HUES6 (cell line): ENCODE results near the gene CHST9.
"Not testable (repeated sequence)": the region's sequence is repeated elsewhere in the genome, so short reads cannot be mapped to it uniquely, and the experiment has no call there.

Experiments used
- H3K27ac ChIP-seq: 2 replicates; pipeline ENCODE4 v1.7.0; 2013; ENCODE audit warnings: low read depth, mild to moderate bottlenecking, low read length, inconsistent platforms
- H3K27me3 ChIP-seq: 2 replicates; pipeline ENCODE4 v1.6.1; 2013; ENCODE audit warnings: low read length; ENCODE audit not compliant: control insufficient read depth, insufficient read depth
- H3K36me3 ChIP-seq: 2 replicates; pipeline ENCODE4 v1.6.1; 2013; ENCODE audit warnings: low read length; ENCODE audit not compliant: control insufficient read depth, insufficient read depth
- H3K4me1 ChIP-seq: 2 replicates; pipeline ENCODE4 v1.6.1; 2013; ENCODE audit warnings: low read length; ENCODE audit not compliant: control insufficient read depth, insufficient read depth
- H3K4me3 ChIP-seq: 2 replicates; pipeline ENCODE4 v1.5.1; 2013; ENCODE audit warnings: low read depth, low read length
- H3K9ac ChIP-seq: one replicate; pipeline ENCODE4 v1.6.1; 2013; ENCODE audit warnings: mild to moderate bottlenecking, low read length
- H3K9me3 ChIP-seq: 2 replicates; pipeline ENCODE4 v1.6.1; 2013; ENCODE audit warnings: low read depth, low read length; ENCODE audit not compliant: control insufficient read depth, insufficient read depth

CHST9 gene

DNA sequence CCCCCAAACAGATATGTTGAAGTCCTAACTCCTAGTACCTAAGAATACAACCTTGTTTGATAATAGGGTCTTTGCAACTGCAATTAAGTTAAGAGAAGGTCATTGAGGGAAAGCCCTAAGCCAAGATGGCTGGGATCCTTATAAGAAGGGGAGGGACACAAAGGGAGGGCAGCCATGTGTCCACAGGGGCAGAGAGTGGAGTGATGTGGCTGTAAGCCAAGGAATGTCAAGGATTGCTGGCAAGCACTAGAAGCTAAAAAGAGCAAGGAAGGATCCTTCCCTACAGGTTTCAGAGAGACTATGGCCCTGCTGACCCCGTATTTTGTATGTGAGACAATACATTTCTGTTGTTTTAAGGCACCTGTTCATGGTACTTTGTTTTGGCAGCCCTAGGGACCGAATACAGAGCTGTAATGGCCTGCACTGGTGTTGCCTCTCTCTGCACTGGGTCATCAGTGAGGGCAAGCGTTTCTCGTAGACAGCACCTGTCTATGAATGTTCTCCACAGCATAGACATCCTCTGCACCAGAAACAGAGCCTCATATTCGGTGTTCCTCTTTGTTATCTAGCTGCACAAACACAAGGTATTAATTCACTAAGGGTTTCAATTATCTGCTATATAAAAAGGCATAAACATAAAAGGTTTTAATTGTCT, 244.2 kb downstream of the CHST9 start:
- Histone ChIP-seq H3K4me1 (no peaks in the 10 kb centered on the region), H3K9ac (no peak overlapping the region), H3K9me3 (no peaks in the 10 kb centered on the region), H3K36me3 (no peaks in the 10 kb centered on the region), H3K4me3 (no peak overlapping the region), H3K27me3 (no peaks in the 10 kb centered on the region), H3K27ac (no peak overlapping the region)

DNA sequence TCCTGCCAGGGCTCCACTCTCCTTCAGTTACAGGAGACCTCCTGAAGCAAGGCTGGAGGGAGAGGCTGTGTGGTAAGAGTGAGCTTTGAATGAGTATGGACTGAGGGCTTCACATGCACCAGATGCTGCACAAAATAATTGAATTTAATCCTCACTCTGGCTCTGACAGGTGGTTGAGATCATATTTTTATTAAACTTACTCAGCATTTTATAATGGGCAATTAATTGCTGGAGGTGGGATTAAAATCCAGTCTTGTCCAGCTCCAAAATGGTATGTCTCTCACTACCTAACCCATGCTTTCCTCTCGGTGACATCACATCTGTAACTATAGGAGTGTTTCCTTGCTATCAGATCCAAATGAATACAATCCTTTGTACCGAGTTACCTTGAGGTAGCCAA, 253.4 kb downstream of the CHST9 start:
- Histone ChIP-seq H3K27me3 (no peaks in the 10 kb centered on the region), H3K27ac (no peak overlapping the region), H3K4me1 (peaks cover 23% of the 10 kb centered on the region), H3K4me3 (no peak overlapping the region), H3K36me3 (no peaks in the 10 kb centered on the region), H3K9ac (no peak overlapping the region), H3K9me3 (no peaks in the 10 kb centered on the region)

DNA sequence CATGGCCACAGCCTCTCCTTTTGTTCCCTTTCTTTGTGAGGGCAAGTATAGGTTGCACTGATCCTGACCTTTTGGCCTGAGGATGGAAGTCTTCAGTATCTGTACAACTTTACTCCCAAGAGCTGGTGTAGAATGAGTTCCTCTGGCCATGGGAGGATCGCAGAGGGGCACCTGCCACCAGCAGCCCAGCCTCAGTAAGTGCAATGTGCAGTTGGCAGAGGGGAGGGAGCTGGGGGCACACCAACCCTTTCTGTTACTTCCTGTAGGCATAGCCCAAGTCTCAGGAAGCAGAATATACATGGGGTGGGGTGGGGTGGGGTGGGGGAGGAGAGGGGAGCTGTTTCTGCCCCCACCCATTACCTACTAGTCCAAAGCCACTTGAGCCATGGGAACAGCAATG, 254.5 kb downstream of the CHST9 start:
- no peaks in the 10 kb centered on the region for H3K9me3 ChIP-seq
- no peaks in the 10 kb centered on the region for H3K36me3 ChIP-seq
- H3K27me3 ChIP-seq = no peaks in the 10 kb centered on the region
- no peak overlapping the region for H3K9ac ChIP-seq
- H3K4me1 ChIP-seq = peaks cover 24% of the 10 kb centered on the region
- no peak overlapping the region for H3K27ac ChIP-seq
- H3K4me3 ChIP-seq = no peak overlapping the region

DNA sequence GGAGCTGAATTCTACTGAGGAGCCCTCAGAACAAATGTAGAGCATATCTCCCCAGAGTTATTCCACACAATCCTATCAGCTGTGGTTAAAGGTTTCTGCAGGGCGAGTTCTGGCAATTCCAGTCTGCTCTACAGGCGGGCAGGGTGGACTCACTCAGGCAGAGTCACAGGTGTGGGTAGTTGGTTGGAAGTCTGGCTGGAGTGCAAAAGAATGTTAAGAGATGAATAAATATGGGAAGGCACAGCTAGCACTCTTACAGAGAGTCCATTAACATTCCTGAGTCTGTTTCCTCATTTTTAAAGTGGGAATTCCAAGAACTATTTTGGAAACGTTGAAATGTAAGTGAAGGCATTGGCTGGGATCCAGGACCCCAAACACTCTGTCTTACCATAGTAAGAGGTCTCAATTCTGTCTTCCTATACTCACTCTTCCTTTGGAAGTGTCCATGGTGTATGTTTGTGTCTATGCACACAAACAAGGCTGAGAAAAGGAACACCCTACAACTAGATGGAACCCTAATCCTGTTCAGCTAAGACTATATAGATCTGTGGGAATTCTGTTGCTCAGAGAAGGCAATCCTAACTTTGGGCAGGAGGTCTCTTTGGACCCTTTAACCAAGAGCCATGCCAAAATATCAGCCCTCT, 256.3 kb downstream of the CHST9 start:
- no peak overlapping the region for H3K9ac ChIP-seq
- peaks cover 24% of the 10 kb centered on the region for H3K4me1 ChIP-seq
- H3K27me3 ChIP-seq = no peaks in the 10 kb centered on the region
- H3K4me3 ChIP-seq = no peak overlapping the region
- no peak overlapping the region for H3K27ac ChIP-seq
- no peaks in the 10 kb centered on the region for H3K36me3 ChIP-seq
- no peaks in the 10 kb centered on the region; the same call in 1 of the 2 replicates for H3K9me3 ChIP-seq

DNA sequence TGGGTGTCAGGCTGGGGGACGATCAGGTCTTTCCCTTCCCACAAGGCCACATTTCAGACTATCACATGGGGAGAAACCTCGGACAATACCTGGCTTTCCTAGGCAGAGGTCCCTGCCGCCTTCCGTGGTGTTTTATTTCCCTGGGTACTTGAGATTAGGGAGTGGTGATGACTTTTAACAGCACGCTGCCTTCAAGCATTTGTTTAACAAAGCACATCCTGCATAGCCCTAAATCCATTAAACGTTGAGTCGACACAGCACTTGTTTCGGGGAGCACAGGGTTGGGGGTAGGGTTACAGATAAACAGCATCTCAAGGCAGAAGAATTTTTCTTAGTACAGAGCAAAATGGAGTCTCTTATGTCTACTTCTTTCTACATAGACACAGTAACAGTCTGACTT, 257.3 kb downstream of the CHST9 start:
- not testable (repeated sequence) for H3K9me3 ChIP-seq, H3K36me3 ChIP-seq, H3K27ac ChIP-seq, H3K9ac ChIP-seq, H3K27me3 ChIP-seq
- peaks cover 24% of the 10 kb centered on the region for H3K4me1 ChIP-seq
- H3K4me3 ChIP-seq = peak overlapping the region; percentile 14; the same call in 1 of the 2 replicates

DNA sequence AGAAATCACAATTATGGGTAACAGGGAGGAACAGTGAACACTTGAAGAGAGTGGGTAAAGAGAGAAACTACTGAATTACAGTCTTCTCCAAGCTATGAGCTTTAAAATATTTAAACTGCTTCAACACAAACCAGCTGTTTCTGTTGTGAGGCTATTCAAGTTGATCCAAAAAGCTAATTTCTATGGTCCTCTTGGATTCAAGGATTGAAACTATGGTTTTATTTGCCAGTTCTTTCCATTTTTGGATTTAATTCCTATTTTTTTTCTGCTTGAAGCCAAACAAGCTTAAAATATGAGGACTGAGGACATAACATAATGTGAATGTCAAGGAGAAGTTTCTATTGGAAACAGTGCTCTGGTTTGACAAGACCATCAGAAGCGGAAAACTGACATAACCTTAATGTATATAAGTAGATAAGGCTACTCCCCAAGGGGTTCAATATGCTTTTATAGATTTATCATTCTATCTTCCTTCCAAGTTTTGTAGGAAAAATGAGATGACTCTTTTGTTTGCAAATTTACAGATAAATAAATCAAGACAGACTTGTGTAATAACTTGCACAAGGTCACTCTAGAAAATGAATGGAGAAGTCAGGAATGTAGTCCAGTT, 258.9 kb downstream of the CHST9 start:
- no peak overlapping the region for H3K27ac ChIP-seq
- H3K9ac ChIP-seq = no peak overlapping the region
- no peak overlapping the region for H3K4me3 ChIP-seq
- no peaks in the 10 kb centered on the region for H3K27me3 ChIP-seq
- peaks cover 4% of the 10 kb centered on the region; the same call in 1 of the 2 replicates for H3K9me3 ChIP-seq
- H3K36me3 ChIP-seq = no peaks in the 10 kb centered on the region
- peaks cover 24% of the 10 kb centered on the region for H3K4me1 ChIP-seq

DNA sequence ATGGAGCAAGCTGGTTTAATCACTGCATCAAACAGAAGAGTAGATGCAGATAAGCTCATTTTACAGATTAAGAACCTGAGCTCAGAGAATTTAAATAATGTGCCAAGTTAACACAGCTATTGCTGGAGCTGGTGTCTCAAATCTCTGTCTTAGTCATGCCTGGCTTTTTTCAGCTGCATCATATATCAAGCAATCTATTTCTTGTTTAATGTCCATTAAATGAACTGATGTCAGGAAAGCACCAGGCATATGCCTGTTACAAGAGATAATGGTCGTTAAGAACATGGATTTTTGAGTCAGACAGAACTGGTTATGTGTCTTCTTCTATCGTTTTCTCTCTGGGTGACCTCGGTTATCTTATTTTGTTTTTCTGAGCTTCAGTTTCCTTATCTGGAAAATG, 259.8 kb downstream of the CHST9 start:
- H3K27ac ChIP-seq = no peak overlapping the region
- no peak overlapping the region for H3K4me3 ChIP-seq
- peaks cover 4% of the 10 kb centered on the region; the same call in 1 of the 2 replicates for H3K9me3 ChIP-seq
- no peaks in the 10 kb centered on the region for H3K36me3 ChIP-seq
- H3K4me1 ChIP-seq = peaks cover 24% of the 10 kb centered on the region
- H3K9ac ChIP-seq = no peak overlapping the region
- H3K27me3 ChIP-seq = no peaks in the 10 kb centered on the region

DNA sequence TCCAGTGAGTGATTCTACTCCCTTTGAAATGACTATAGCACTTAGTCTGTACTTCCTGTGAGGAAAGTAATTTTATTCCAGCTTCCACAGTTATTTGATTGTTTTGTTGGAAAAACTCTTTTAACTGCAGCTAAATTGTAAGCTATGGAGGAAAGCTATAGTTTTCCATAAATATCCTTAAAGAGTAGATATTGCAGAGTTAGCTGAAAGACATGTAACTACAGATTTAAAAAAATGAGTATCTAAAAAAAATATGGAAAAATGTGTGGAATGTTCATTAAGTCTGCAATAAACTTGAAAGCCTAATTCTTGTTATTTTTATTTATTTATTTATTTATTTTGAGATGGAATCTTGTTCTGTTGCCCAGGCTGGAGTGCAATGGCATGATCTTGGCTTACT, 262.8 kb downstream of the CHST9 start:
- Histone ChIP-seq H3K9ac (no peak overlapping the region), H3K27me3 (no peaks in the 10 kb centered on the region), H3K36me3 (no peaks in the 10 kb centered on the region), H3K4me3 (no peak overlapping the region), H3K4me1 (peaks cover 11% of the 10 kb centered on the region), H3K27ac (no peak overlapping the region), H3K9me3 (peaks cover 4% of the 10 kb centered on the region; the same call in 1 of the 2 replicates)

DNA sequence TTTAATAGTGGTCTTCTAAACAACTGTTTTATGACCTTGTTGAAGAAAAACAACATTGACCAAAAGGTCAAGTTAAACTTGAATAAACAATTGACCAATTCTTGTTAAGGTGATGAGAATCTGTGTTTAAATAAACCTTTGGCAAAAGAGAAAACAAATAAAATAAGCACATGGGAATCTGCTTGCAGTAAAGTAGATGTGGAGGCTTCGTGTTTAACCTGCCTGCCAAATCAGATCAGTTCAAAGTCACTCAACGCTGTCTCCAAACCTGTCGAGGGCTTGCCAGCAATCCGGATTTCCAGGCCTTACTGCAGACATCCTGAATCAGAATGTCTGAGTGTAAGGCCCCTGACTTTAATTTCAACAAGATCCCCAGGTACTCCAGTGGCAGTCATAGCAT, 264.5 kb downstream of the CHST9 start:
- H3K27me3 ChIP-seq = no peaks in the 10 kb centered on the region
- no peak overlapping the region for H3K27ac ChIP-seq
- H3K4me1 ChIP-seq = peaks cover 4% of the 10 kb centered on the region; the same call in 1 of the 2 replicates
- no peaks in the 10 kb centered on the region for H3K36me3 ChIP-seq
- H3K9ac ChIP-seq = no peak overlapping the region
- H3K4me3 ChIP-seq = no peak overlapping the region
- peaks cover 4% of the 10 kb centered on the region; the same call in 1 of the 2 replicates for H3K9me3 ChIP-seq

DNA sequence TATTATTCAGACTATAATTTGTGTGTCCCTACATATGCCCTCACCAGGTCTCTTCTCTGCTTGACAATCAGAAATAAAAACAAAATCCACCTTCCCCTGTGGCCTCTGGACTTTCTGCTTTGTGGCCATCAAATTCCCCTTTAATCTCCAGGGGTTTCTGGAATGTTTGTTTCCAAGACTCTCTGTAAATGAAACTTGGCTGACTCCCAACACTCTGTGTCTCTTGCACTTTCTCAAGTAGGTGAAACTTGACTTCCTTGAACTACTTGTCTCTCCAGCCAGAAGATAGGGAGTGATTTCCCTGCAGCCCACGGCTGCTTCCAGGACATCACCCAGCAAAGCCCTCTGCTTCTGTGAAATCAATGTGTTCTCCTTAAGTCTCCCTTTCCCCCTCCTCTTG, 265.5 kb downstream of the CHST9 start:
- Histone ChIP-seq H3K27ac (no peak overlapping the region), H3K9ac (no peak overlapping the region), H3K4me3 (no peak overlapping the region), H3K36me3 (no peaks in the 10 kb centered on the region), H3K27me3 (no peaks in the 10 kb centered on the region), H3K9me3 (peaks cover 4% of the 10 kb centered on the region; the same call in 1 of the 2 replicates), H3K4me1 (peaks cover 4% of the 10 kb centered on the region; the same call in 1 of the 2 replicates)

DNA sequence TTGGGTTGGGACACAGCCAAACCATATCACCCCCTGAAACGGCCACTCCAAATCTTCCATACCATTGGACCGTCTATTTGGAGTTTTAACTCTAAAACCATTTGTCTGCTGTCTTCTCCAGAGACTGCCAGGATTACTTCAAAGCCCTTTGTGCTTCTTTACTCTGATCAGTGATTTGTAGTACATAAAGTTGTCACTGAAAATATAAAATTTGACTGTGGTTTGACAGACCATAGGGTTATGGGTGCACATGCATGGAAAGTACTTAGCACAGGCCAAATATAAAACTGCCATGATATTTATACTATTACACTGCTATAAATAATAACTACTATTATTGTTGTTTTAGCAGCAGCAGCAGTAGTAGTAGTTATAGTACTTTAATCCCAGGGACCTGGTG, 265.9 kb downstream of the CHST9 start:
- H3K9me3 ChIP-seq = peaks cover 4% of the 10 kb centered on the region; the same call in 1 of the 2 replicates
- no peak overlapping the region for H3K9ac ChIP-seq
- no peak overlapping the region for H3K27ac ChIP-seq
- H3K4me3 ChIP-seq = no peak overlapping the region
- H3K36me3 ChIP-seq = no peaks in the 10 kb centered on the region
- no peaks in the 10 kb centered on the region for H3K27me3 ChIP-seq
- peaks cover 4% of the 10 kb centered on the region; the same call in 1 of the 2 replicates for H3K4me1 ChIP-seq
